ENCODE data around the gene TXNL4B.
"Not testable (repeated sequence)": the region's sequence is repeated elsewhere in the genome, so short reads cannot be mapped to it uniquely, and the experiment has no call there.

Gene TXNL4B

DNA sequence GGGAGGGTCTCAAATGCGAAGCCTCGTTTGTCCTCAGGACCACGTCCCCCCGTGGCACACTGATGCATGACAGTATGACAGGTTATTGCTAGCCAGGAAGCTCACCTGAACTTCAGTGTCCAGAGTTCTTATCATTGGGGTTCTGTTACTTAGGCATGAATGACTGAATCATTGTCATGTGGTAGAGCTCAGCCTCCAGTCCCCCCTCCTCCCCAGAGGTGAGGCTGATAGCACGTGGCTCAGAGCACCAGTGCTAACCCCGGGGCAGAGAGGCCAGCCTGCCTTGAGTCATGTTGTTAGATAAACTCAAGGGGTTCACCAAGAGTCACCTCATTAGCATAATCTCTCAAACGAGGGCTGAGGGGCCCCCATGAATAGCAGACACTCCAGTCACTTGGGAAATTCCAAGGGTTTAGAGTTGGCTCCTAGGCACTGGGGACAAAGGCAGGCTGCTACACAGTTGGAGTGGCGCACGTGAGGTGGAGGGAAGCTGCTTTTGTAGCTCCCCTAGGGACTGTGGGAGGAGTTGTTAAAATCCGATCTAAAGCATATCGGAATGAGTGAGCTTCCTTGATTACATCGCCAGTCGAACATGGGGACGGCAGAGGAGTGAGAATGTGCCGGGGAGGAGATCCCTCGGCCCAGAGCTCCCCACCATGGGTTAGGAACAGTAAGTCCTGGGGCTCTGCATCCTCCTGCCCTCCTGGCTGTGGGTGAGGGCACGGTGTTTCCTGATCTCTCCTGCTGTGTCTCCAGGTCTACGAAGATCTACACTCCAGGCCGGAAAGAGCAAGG is 18.4 kb upstream of the TXNL4B start:
- DNase-seq (ENCODE audit: low spot score): no peak

DNA sequence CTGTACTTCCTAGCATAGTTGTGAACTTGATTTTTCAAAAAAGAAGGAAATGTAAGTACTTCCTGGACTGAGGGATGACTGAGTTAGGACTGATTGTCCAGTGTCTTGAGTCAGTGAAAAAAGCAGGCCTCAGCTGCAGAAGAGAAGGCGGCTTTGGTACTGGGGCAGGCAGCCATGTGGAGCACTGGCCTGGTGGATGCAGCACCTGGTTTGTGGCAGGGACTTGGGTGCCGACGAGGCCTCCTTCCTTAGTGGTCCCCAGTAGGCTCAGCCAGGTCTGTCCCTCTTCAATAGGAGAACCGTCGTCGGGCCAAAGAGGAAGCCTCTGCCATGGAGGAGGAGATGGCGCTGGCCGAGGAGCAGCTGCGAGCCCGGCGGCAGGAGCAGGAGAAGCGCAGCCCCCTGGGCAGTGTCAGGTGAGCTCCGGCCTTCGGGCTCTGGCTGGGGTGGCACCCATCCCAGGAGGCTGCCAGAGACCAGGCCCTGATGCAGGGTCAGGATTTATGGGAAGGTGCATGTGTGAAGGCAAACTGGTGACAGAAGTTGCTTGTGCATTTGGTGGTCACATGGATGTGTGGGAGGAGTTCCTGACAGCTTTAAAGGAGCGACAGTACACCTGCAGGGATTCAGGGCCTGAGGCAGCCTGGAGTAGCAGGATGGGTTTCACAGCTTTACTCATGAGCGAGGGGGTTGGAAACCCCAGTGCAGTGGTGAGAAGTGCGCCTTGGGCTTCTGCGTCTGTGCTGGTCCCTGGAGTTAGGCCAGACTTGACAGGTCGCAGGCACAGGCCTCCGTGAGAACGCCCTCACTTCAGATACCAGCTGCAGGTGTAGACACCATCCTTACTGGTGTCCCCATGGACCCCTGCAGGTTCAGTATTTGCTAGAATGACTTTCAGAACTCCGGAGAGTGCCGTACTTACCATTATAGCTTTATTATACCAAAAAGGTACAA is 17.5 kb upstream of the TXNL4B start:
- no peak for DNase-seq (ENCODE audit: low spot score)

DNA sequence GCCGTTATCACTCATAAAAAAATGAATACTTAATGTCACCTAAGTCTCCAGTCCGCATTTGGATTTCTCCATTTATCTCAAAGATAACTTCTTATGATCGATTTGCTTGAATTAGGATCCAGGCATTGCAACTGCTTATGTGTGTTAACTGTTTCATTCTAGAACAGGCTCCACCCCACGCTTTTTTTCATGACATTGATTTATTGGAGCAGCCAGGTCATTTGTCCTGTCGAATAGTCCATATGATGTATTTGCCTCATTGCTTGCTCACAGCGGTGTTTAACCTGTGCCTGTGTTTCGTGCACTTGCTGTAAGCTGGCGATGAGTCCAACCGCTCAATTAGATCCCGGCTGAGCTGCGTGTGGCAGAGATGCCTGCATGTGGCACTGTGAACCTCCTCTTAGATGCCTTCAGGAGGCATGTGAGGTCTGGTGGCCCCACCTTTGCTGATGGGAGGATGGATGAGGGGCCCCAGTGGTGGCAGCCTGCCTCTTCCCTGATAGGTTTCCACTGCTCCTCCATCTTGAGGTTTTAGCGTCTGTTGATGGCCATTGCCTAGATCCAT is 16.6 kb upstream of the TXNL4B start:
- DNase-seq (ENCODE audit: low spot score): no peak

DNA sequence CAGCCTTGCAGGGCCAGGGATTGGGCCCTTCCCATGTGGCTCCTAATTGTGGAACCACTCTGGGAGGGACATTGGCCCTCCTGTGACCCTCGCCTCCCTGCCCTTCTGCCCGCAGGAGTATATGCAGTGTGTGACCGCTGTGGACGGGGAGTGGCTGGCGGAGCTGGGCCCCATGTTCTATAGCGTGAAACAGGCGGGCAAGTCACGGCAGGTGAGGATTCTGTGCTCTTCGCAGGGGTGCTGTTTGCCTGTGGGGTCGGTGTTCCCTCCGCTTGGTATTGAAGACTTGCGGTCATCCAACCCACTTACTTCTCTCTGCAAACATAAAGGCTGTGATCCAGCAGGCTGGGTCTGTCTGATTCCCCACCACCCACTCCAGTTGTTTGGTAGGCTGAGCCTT is 15.9 kb upstream of the TXNL4B start:
- no peak for DNase-seq (ENCODE audit: low spot score)

DNA sequence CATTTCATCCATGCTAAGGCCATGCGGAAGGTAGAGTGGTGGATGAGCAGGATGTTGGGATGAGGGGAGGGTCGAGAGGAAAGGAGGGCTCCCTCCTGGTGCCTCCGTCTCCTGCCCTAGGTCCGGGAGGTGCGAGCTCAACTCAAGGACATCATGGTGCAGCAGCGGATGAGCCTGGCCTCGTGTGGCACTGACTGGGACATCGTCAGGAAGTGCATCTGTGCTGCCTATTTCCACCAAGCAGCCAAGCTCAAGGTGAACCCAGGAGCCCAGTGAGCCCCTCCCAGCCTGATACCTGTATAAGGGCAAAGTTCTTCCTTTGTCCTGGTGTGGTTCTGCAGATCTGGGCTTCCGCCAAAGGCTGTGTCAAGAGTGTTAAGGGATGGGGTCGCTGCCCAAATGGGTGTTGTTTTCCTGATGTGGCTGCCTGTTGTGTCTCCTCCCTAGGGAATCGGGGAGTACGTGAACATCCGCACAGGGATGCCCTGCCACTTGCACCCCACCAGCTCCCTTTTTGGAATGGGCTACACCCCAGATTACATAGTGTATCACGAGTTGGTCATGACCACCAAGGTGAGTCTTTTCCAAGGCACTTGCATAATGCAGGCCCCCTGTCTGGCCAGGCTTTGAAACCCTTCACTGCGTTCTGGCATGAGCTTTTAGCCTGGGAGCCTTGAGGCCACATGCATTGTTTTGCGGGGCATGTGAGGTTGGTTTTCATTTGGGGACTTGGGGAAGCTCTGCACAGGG is 15.1 kb upstream of the TXNL4B start:
- no peak for DNase-seq (ENCODE audit: low spot score)

DNA sequence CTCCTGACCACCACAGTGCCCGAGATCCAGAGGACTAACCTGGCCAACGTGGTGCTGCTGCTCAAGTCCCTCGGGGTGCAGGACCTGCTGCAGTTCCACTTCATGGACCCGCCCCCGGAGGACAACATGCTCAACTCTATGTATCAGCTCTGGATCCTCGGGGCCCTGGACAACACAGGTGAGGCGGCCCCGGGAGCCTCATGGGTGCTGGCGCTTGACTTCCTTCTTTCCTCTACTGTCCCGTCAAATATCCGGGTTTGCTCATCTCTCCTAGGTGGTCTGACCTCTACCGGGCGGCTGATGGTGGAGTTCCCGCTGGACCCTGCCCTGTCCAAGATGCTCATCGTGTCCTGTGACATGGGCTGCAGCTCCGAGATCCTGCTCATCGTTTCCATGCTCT is 14.0 kb upstream of the TXNL4B start:
- DNase-seq (ENCODE audit: low spot score): no peak

DNA sequence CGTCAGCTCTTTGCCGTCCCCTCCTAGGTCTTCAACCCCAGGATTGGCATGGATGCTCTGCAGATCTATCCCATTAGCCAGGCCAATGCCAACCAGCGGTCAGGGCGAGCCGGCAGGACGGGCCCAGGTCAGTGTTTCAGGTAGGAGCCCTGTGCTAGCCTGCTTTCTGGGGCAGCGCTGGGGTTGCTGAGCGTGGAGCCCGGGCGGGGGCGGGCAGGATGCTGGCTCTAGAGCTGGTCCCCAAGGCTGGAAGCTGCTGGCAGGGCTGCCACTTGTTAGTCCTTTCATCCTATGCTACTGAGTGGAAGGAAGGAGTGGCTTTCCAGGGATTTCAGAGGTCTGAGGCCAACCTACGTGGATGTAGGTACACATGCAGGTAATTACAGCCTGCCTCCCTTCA is 12.6 kb upstream of the TXNL4B start:
- DNase-seq (ENCODE audit: low spot score): no peak

DNA sequence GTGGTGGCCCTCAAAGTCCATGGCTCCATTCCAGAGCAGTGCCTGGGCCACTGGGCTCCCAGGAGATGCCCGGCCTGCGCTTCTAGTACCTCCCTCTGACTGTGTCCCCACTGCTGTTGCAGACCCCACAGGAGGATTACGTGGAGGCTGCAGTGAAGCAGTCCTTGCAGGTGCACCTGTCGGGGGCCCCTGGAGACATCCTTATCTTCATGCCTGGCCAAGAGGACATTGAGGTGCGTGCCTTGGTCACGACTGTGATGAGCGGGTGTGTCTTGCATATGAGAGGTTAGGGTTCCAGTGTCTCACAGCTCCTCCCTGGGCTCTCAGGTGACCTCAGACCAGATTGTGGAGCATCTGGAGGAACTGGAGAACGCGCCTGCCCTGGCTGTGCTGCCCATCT is 11.5 kb upstream of the TXNL4B start:
- DNase-seq (ENCODE audit: low spot score): no peak

DNA sequence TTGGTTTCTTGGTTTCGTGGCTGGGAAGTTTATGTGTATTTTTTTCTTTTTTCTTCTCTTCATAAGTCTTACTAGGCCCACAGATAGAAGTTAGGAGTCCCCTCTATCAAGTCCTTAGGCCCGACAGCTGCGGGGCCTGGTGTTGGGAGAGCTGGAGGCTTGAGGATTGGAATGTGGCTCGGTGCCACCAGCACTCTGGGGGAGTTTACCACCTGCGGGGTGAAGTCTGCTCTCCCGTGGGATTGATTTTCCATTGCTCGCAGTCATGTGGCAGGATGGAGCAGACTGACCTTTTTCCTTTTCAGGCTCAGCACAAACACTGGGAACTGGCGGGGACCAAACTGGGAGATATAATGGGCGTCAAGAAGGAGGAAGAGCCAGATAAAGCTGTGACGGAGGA is 7.8 kb upstream of the TXNL4B start:
- no peak for DNase-seq (ENCODE audit: low spot score)

DNA sequence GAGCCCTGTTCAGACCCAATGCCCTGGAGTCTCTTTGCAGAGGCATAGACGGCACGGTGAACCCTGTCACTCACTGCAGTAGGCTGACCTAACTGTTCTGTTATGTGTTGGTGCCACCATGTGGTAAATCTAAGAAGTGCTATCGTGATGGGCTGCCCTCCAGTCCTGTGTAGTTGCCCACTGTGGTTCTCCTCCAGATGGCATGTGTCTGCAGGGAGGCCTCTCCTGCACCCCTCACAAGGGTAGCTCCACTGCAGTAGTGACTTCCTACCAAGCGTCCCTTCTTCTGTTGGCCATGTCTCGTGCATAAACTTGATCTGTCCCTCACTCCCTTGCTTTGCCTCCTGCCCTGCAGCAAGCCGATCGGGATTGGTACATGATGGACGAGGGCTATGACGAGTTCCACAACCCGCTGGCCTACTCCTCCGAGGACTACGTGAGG is 6.0 kb upstream of the TXNL4B start:
- peak; percentile 56 for DNase-seq (ENCODE audit: low spot score)

DNA sequence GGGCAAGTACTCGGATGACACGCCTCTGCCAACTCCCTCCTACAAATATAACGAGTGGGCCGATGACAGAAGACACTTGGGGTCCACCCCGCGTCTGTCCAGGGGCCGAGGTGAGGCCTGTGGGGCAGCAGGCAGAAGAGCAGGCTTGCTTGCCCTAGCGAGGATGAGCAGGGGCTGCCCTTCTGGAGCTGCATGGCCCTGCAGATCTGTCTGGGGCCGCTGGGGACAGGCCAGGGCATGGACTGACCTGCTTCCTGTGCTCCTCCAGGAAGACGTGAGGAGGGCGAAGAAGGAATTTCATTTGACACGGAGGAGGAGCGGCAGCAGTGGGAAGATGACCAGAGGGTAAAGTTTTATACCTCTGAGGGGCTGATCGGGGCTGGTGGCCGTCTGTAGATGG is 5.5 kb upstream of the TXNL4B start:
- no peak for DNase-seq (ENCODE audit: low spot score)

DNA sequence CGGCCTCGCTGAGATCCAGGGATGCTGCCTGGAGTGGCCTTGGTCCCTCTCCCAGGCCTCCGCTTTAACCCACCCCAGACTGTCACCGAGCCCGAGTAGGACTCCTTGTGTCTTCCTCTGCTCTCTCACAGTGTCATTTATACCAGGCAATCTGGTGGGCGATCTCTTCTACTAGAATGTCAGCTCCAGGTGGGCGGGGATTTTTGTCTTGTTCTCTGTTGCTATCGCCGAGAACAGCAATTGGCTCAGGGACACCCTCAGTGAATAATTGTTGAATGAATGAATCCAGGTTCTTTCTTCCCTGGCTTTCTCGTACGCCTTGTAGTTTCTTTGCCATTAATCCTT is 818 bp upstream of the TXNL4B start:
- DNase-seq (ENCODE audit: low spot score): no peak

DNA sequence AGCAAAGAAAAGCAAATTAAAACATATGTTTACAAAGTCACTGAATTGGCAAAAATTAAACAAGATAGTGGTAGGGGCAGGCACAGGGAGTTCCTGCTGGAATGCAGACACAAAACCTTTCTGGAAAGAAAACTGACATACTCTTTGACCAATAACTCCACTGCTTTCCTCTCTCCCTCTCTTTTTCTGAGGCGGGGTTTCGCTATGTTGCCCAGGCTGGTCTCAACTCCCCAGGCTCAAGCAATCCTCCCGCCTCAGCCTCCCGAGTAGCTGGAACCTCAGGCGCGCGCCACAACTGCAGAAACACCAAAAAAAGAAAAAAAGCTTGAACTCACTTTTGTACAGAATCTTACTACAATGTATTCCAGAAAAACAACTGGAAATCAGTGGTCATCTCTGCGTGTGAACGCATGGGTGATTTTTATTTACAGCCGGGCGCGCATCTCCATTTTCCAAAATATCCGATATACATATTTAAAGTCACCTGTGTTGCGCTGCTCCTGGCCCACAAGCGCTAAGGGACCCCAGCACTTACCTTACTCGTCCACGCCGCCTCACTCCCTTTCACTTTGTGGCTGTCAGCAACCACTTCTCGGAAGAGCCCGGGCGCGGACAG is 480 bp downstream of the TXNL4B start:
- DNase-seq (ENCODE audit: low spot score): peak; percentile 34

DNA sequence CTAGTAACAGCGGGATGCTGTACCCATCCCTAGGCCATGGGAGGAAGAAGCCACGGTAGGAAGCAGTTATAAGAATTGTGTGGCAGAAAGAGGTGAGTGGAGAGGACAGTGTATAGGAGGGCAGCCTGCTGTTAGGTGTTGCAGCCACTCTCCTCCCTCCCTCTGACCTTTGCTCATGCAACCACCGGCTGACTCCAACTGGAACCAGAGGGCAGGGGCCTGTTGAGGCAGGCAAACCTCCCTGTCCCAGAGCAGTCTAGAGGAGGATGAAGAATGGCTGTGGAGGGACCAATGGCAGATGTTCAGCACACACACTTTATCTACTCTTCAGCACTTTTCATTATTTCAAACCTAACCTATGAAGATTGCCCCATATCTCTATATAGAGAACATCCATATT is 2.2 kb downstream of the TXNL4B start:
- no peak for DNase-seq (ENCODE audit: low spot score)

DNA sequence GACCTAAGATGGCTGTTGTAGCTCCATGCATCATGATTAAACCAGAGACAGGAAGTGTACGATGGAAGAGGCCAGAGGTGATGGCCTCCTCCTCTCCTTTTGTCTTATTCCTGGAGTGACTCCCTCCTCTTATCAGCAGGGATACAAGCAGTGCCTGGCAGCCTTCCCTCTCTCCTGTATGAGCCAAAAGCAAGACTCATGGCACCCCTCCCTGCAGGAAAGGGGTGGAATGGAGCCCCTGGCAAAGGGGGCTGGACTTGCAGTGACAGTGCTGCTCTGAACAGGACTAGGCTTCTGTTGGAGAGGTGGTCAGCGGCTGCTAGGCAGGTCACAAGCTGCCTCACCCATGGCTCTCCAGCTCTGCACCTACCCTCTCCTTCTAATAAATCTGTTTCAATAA is 8.4 kb downstream of the TXNL4B start:
- DNase-seq (ENCODE audit: low spot score): no peak

DNA sequence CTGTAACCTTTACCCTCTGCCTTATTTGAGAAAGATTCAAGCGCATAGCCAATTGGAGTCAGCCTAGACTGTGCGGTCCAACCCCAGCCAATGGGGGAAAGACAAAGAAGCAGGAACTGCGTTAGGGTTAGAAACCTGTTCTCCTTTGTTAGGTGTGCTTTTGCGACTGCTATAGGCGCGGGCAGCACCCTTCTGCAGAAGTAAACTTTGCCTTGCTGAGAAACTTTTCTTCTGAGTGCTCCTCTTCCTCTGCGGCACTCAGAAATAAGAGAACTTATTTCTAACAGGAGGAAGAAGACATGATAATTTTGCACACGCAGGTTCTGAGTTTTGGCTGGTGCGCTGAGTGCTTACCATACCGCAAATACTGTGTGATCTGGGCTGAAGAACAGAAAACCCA is 9.0 kb downstream of the TXNL4B start:
- no peak for DNase-seq (ENCODE audit: low spot score)

DNA sequence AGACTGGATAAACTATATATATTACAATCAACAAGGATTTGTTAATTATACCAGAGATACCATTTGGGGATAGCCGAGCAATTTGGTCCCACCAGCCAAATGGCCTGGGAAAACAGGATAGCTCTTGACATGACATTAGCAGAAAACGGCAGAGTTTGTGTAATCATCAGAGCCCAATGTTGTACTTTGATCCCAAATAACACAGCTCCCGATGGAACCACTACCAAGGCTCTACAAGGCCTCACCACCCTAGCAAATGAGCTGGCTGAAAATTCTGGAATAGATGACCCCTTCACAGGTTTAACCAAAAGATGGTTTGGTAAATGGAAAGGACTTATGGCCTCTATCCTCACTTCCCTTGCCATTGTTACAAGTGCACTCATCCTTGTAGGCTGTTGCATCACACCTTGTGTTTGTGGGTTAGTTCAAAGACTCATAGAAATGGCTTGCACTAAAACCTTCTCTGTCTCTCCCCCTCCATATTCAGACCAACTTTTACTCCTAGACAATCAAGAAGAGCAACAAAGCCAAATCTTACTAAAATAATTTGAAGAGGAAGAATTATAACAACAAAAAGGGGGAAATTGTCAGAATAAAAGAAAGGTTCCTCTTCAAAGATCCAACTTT is 9.5 kb downstream of the TXNL4B start:
- no peak for DNase-seq (ENCODE audit: low spot score)

DNA sequence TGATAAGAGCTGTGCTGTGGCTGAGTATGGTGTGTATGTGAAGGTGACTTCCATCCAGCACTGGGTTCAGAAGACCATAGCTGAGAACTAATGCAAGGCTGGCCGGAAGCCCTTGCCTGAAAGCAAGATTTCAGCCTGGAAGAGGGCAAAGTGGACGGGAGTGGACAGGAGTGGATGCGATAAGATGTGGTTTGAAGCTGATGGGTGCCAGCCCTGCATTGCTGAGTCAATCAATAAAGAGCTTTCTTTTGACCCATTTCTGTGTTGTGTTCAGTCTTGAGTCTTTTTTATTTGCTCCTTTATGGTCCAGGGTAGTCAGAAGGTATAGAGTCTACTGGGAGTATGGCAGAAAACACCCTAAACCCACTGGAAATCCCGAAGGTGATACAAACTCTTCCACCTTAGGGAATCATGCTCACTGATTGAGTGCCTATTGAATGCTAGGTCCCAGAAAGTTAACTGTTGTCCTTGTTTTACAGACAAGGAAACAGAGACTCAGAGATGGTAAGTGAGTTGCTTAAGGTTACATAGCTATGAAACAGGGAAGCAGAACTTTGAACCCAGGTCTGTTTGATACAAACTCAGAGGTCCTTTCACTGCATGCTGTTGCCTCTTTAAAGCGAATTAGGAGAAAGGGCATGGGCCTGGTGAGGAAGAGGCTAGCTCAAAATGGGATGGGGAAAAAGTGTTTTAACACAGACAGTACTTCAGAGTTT is 16.3 kb downstream of the TXNL4B start:
- not testable (repeated sequence) for DNase-seq (ENCODE audit: low spot score)

DNA sequence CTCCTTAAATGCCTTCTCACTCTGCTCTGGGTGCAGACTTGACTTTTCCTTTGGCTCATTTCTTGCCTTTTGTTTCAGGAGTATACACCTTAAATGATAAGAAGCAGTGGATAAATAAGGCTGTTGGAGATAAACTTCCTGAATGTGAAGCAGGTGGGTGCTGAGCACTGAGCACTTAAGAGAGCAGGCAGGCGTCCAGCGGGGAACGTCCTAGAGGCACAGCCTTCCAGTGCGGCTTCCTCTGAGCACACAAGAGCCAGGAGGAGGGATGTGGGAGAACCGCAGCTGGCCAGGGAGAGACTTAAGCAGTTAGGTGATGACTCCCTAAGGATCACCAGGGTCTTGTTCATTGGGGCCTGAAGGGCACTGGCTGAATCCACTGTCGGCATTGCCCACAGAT is 18.4 kb downstream of the TXNL4B start:
- DNase-seq (ENCODE audit: low spot score): not testable (repeated sequence)

DNA sequence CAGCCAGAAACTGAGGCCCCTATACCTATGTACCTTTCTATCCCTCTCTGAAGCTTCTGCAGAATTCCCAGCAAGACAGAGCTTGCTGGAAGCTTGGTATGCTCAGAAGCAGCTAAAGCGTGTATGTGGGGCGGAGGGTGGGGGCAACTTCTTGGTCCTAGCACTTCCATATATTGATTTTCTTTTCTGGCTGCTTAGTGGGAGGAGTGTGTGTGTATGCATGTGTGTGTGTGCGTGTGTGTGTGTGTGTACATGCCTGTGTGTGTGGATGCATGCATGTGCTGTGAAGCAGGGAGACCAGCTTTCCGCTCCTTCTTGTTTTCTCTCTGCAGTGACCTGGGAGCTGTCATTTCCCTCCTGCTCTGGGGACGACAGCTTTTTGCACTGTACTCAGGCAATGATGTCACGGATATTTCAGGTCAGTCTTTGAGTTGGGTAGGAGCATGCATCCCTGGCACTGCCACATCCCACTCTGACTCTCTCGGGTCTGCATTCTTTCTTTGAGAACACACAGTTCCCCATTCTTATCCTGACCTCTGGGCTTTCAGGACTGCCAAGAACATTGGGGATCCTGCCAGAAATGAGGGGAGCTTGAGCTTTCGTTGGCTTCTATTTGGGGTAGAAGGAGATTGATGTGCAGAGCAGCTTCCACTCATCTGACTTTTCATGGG is 19.7 kb downstream of the TXNL4B start:
- no peak for DNase-seq (ENCODE audit: low spot score)
